Measurements from ENCODE around the gene ZFPL1.

GRCh38 chr11:65059523-65059922 is 24.5 kb upstream of the ZFPL1 start:
- TF ChIP-seq CTCF (IDR thresholded peaks at IDR 0.05) (no peak), POLR2A (IDR thresholded peaks at IDR 0.05) (no peak), POLR2AphosphoS5 (IDR thresholded peaks at IDR 0.05) (no peak)
